Heart left ventricle (tissue), 16 donors: ENCODE measurements around the gene GNG7. TPM values are rescaled to one million over a fixed set of nuclear protein-coding genes. Genes with fewer than 3 reads are reported as not detected.
"Not testable (repeated sequence)": the region's sequence is repeated elsewhere in the genome, so short reads cannot be mapped to it uniquely, and the experiment has no call there.

Experiments used
- ATAC-seq, 4 donors: fragments of 200-7000 bp; cut with Tn5 transposase; one replicate each; pipeline ENCODE4 v1.9.1; 2020 to 2022; ENCODE audit warnings: moderate library complexity in 4 of 4, mild to moderate bottlenecking in 3 of 4, moderate number of reproducible peaks in 1 of 4
- DNase-seq, 5 donors: peaks; one replicate each; pipeline ENCODE4 v3.0.0-alpha.2; 2020
- H3K27ac ChIP-seq, 12 donors: fragments of 200-600 bp; sonication (generic) in 4 of 12; one replicate each; pipeline versions ENCODE4 v1.5.0 to v1.8.0; 2016 to 2022; ENCODE audit warnings: mild to moderate bottlenecking in 2 of 12
- H3K27me3 ChIP-seq, 9 donors: fragments of 200-600 bp; sonication (generic) in 2 of 9; one replicate each; pipeline versions ENCODE4 v1.5.1 to v1.8.0; 2016 to 2022; ENCODE audit warnings: mild to moderate bottlenecking in 3 of 9
- H3K36me3 ChIP-seq, 9 donors: fragments of 200-600 bp; sonication (generic) in 2 of 9; one replicate each; pipeline versions ENCODE4 v1.5.0 to v1.8.0; 2018 to 2022; ENCODE audit warnings: mild to moderate bottlenecking in 2 of 9
- H3K4me1 ChIP-seq, 12 donors: fragments of 200-600 bp; sonication (generic) in 4 of 12; one replicate each; pipeline versions ENCODE4 v1.5.0 to v1.8.0; 2016 to 2022; ENCODE audit warnings: mild to moderate bottlenecking in 3 of 12
- H3K4me3 ChIP-seq, 12 donors: fragments of 200-600 bp; sonication (generic) in 4 of 12; one replicate each; pipeline versions ENCODE4 v1.5.0 to v1.8.0; 2017 to 2022; ENCODE audit warnings: mild to moderate bottlenecking in 9 of 12, moderate library complexity in 4 of 12
- H3K9me3 ChIP-seq, 12 donors: fragments of 200-600 bp; sonication (generic) in 4 of 12; one replicate each; pipeline versions ENCODE4 v1.5.0 to v1.8.0; 2016 to 2022; ENCODE audit warnings: mild to moderate bottlenecking in 1 of 12
- CTCF ChIP-seq, 12 donors: fragments of 200-600 bp; sonication (generic) in 4 of 12; IDR thresholded peaks; one replicate each; pipeline versions ENCODE4 v1.5.0 to v1.8.0; 2018 to 2022; ENCODE audit warnings: antibody characterized with exemption in 12 of 12, mild to moderate bottlenecking in 5 of 12
- POLR2A ChIP-seq, 2 donors: fragments of 450-650 bp; IDR thresholded peaks; one replicate each; pipeline ENCODE4 v1.6.1; 2017; ENCODE audit warnings: antibody characterized with exemption in 2 of 2, mild to moderate bottlenecking in 2 of 2, moderate library complexity in 2 of 2
- WGBS, 4 donors: extraction: QIAGEN DNeasy Blood & Tissue Kit in 2 of 4; methylation state at CpG; one replicate each; pipeline versions ENCODE4 v1.1.5 to v1.1.7; 2013 to 2018; 5-methylcytosine and 5-hydroxymethylcytosine counted together
- intact Hi-C, 10 donors: fragments of 100-400 bp; cut with DNase I; formaldehyde crosslinking; loops; one replicate each; pipeline versions ENCODE4 v1.11.1 to v1.14.2; 2022
- polyA plus RNA-seq, 2 donors: library from polyadenylated mRNA; stranded (reverse); fragments of 200-250 nt; gene quantifications; one replicate each; pipeline ENCODE4 v1.2.3, GENCODE V29; 2013
- total RNA-seq, 9 donors: library from RNA; depleted of rRNA in 2 of 9; stranded (reverse); fragments of >200 nt in 2 of 9; fragmentation: NEBNext Ultra II Directional in 3 of 9; extraction: Animal tissue kit (Norgen Biotek cat#: 25700) in 3 of 9; gene quantifications; one replicate each; pipeline versions ENCODE4 v1.1.0 to v1.2.4, GENCODE V29; 2016 to 2023
- donor health status: ischemic (EF 13 %, LVEDD 7.1; RV severe dilation, severe dysfunction).
- donor health status: healthy with polysubstance abuse.
- donor health status: DM: no; HTN: yes; CAD: no.
- donor health status: DM: no; HTN: no; CAD: no.
- donor health status: ischemic (EF 25% LVEDD 6.9; RV normal size, moderate dysfunction).
- donor health status: ischemic (EF 25% LVEDD 5.7; RV mildly dilated, moderate dysfunction).
- donor health status: healthy.
- donor health status: DM: yes; HTN: yes; CAD: no.
- donor health status: ischemic (EF 35%, LVEDD 5.7; RV mildly dilated, moderate dysfunction).
- donor health status: nonischemic (EF 11% LVEDD 7.7; RV severe dilation, severe dysfunction).
- donor health status: DM: yes; HTN: yes; CAD: no.
- donor health status: PGD.
- donor health status: ischemic (EF 29% LVEDD 5.4; RV normal size, mild dysfunction).
- donor health status: nonischemic (EF 23%, LVEDD 6.1; RV moderate dilation, normal function).

The GNG7 gene
- total and polyA plus RNA-seq, 11 donors: 11.7 to 46.4 (median 24.0) TPM

DNA sequence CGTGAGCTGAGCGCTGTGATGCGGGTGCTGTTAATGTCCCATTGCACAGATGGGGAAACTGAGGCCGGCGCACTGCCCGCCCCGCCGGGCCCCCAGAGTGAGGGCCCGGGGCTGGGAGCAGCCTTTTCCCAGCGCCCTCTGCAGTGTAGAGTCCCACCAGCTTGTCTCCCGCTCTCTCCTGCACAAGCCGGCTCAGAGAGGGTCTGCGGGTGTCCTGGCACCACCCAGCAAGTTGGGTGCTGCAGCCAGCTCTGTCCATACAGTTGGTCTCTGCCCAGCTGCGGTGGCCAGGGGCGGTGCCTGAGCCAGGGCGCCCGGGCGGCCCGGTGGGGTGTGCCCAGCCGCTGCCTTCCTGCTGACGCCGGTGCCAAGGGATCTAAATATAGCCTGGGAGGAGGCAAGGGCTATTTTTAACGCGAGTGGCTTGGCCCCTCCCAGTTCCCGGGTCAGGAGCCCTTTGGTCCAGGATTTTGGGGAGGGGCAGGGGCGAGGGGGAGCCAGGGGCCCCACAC is 207.3 kb downstream of the GNG7 start:
- no peaks in the 10 kb centered on the region for H3K9me3 ChIP-seq
- peaks cover 2 to 41% (median 19%) of the 10 kb centered on the region in 12 donors for H3K4me1 ChIP-seq
- intact Hi-C loops: loop anchor here in 7 of 10 donors (1.0 to 5.0 kb wide), 8 partner anchors 16 to 108 kb away; partner anchors contain the start of gene GADD45B (in 3 of the 7)
- H3K27ac ChIP-seq: peak overlapping the region; percentile 75 to 98 (median 92)
- TF ChIP-seq CTCF (IDR thresholded peaks at IDR 0.05): no peak
- no peak for TF ChIP-seq POLR2A (IDR thresholded peaks at IDR 0.05)
- 0 to 1% (median 0%) methylated on average over 9 to 26 of the region's 26 CpGs for WGBS, 4 donors
- peak overlapping the region; percentile 39 to 76 (median 66) for H3K4me3 ChIP-seq
- peaks cover 0 to 21% (median 0%) of the 10 kb centered on the region in 9 donors for H3K27me3 ChIP-seq
- no peaks in the 10 kb centered on the region for H3K36me3 ChIP-seq
- peak; percentile 88 to 94 (median 88) for DNase-seq
- ATAC-seq: peak; percentile 89 to 95 (median 91)

- H3K4me1 ChIP-seq: peaks cover 2 to 47% (median 23%) of the 10 kb centered on the region in 12 donors
- WGBS, 4 donors: 0 to 20% (median 7%) methylated on average over 3 to 72 of the region's 72 CpGs
- H3K4me3 ChIP-seq: peak overlapping the region; percentile 39 to 76 (median 66)
- H3K9me3 ChIP-seq: no peaks in the 10 kb centered on the region
- peak overlapping the region; percentile 75 to 98 (median 92) for H3K27ac ChIP-seq
- intact Hi-C loops: loop anchor here in 9 of 10 donors (1.0 to 5.0 kb wide), 8 partner anchors 16 to 109 kb away; partner anchors contain the start of gene GADD45B (in 3 of the 9)
- ATAC-seq (peak; percentile 52 to 81 (median 78)), DNase-seq (peak; percentile 87 to 94 (median 89))
- no peaks in the 10 kb centered on the region for H3K36me3 ChIP-seq
- H3K27me3 ChIP-seq: peaks cover 0 to 27% (median 0%) of the 10 kb centered on the region in 9 donors
- TF ChIP-seq POLR2A (IDR thresholded peaks at IDR 0.05) (peak in 1 of 2 donors; percentile 24), CTCF (IDR thresholded peaks at IDR 0.05) (no peak)
Observed at GRCh38 chr19:2494447-2495129, 207.9 kb downstream of the GNG7 start.

- peak in 1 of 5 donors; percentile 51 for DNase-seq
- Histone ChIP-seq H3K27me3 (peaks cover 0 to 31% (median 0%) of the 10 kb centered on the region in 9 donors), H3K4me3 (peak overlapping the region in 10 of 12 donors; percentile 39 to 76 (median 68)), H3K27ac (peak overlapping the region in 8 of 12 donors; percentile 47 to 98 (median 94)), H3K36me3 (no peaks in the 10 kb centered on the region), H3K9me3 (no peaks in the 10 kb centered on the region), H3K4me1 (peaks cover 2 to 52% (median 26%) of the 10 kb centered on the region in 12 donors)
- TF ChIP-seq CTCF (IDR thresholded peaks at IDR 0.05): no peak
- no peak for TF ChIP-seq POLR2A (IDR thresholded peaks at IDR 0.05)
- WGBS, 4 donors: 41 to 49% (median 44%) methylated on average over 17 to 21 of the region's 21 CpGs
- intact Hi-C loops: loop anchor here in 5 of 10 donors (2.0 to 5.0 kb wide), 5 partner anchors 15 to 83 kb away; partner anchors contain the start of gene GADD45B (in 2 of the 5)
- ATAC-seq: peak in 1 of 4 donors; percentile 2
Observed at GRCh38 chr19:2494084-2494446, 208.4 kb downstream of the GNG7 start.

DNA sequence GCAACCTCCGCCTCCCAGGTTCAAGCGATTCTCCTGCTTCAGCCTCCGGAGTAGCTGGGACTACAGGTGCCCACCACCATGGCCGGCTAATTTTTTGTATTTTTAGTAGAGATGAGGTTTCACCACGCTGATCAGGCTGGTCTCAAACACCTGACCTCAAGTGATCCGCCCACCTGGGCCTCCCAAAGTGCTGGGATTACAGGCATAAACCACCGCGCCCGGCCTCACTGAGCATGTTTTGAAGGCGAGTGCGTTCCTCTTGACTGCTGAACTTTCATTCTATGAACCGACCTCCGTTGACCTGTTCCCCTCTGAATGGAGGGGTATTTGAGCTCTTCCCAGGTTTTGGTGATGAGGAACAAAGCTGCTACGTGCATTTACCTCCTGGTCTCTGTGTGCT is 209.0 kb downstream of the GNG7 start:
- H3K36me3 ChIP-seq, DNase-seq, ATAC-seq, H3K9me3 ChIP-seq, H3K4me3 ChIP-seq: not testable (repeated sequence)
- WGBS, 4 donors: 81 to 86% (median 83%) methylated on average over 14 of the region's 14 CpGs
- peaks cover 0 to 37% (median 0%) of the 10 kb centered on the region in 9 donors for H3K27me3 ChIP-seq
- intact Hi-C loops: loop anchor here in 4 of 10 donors (5.0 kb wide), 2 partner anchors 49 to 84 kb away; no protein-coding TSS in a partner anchor
- peaks cover 5 to 58% (median 31%) of the 10 kb centered on the region in 12 donors for H3K4me1 ChIP-seq
- peak overlapping the region in 1 of 12 donors; percentile 98 for H3K27ac ChIP-seq
